Measurements from ENCODE around the gene SRBD1. TPM values are rescaled to one million over a fixed set of nuclear protein-coding genes. Genes with fewer than 3 reads are reported as not detected.

Gene SRBD1
- total and polyA plus RNA-seq, 8 donors = 13.4 to 20.0 (median 17.6) TPM

DNA sequence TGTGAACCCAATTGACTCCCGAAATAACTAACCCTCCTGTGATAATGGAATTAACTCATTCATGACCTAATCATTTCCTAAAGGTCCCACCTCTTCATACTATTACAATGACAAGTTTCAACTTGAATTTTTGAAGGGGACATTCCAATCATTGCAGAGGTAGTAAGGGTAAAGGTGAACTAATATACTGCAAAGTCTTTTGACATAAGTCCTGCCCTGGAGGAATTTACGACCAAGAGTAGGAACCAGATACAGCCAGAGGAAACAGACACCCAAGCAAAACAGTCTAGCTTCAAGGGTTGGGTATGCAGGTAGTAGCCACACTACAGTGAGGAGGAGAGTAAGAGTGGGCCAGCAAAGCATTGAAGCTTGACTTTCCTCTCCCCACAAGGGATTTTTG lies 1.2 kb upstream of the SRBD1 start:
- Histone ChIP-seq H3K4me3 (no peak overlapping the region), H3K9me3 (no peaks in the 10 kb centered on the region), H3K27me3 (no peaks in the 10 kb centered on the region), H3K36me3 (no peaks in the 10 kb centered on the region), H3K27ac (no peak overlapping the region), H3K4me1 (peaks cover 4 to 24% of the 10 kb centered on the region in 2 donors)
- ATAC-seq (no peak), DNase-seq (no peak)
- TF ChIP-seq, protein P1, sequence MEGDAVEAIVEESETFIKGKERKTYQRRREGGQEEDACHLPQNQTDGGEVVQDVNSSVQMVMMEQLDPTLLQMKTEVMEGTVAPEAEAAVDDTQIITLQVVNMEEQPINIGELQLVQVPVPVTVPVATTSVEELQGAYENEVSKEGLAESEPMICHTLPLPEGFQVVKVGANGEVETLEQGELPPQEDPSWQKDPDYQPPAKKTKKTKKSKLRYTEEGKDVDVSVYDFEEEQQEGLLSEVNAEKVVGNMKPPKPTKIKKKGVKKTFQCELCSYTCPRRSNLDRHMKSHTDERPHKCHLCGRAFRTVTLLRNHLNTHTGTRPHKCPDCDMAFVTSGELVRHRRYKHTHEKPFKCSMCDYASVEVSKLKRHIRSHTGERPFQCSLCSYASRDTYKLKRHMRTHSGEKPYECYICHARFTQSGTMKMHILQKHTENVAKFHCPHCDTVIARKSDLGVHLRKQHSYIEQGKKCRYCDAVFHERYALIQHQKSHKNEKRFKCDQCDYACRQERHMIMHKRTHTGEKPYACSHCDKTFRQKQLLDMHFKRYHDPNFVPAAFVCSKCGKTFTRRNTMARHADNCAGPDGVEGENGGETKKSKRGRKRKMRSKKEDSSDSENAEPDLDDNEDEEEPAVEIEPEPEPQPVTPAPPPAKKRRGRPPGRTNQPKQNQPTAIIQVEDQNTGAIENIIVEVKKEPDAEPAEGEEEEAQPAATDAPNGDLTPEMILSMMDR (IDR thresholded peaks at IDR 0.05) = no peak
- intact Hi-C loops (cut with DNase I) = no loop called here

DNA sequence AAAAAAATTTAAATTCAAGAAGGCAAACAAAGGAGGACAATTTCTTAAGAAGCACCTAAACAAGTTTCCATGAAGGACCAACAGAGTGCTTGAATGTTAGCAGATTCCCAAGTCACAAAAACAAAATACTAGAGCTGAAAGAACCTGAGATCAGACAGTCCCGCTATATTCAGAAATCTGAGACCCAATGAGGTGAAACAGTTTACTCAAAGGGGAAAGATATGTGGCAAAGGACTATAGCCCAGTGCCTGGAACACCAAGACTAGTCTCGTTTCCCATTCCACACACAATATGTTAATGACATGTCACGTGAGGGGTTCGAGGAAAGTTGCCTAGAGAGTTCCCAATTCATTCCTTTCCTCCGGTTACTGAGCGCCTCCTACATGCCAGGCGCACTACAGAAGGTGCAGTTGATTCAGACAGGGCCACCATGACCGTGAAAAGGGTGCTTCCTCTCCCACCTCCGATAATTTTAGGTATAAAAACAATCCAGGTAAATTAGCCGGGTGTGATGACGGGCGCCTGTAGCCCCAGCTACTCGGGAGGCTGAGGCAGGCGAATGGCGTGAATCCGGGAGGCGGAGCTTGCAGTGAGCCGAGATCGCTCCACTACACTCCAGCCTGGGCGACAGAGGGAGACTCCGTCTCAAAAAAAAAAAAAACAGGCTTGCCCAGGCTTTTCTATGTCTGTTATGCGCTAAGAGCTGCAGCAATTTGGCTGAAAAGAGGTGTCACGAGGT lies 617 bp downstream of the SRBD1 start:
- DNase-seq = peak; percentile 49 to 82 (median 62)
- H3K27me3 ChIP-seq = no peaks in the 10 kb centered on the region
- peak overlapping the region; percentile 80 to 92 for H3K4me3 ChIP-seq
- peak overlapping the region; percentile 91 to 93 for H3K27ac ChIP-seq
- no peaks in the 10 kb centered on the region for H3K36me3 ChIP-seq
- TF ChIP-seq, protein P1 (IDR thresholded peaks at IDR 0.05) = no peak
- intact Hi-C loops (cut with DNase I) = no loop called here
- no peaks in the 10 kb centered on the region for H3K9me3 ChIP-seq
- ATAC-seq = peak; percentile 77
- peaks cover 4 to 33% of the 10 kb centered on the region in 2 donors for H3K4me1 ChIP-seq

DNA sequence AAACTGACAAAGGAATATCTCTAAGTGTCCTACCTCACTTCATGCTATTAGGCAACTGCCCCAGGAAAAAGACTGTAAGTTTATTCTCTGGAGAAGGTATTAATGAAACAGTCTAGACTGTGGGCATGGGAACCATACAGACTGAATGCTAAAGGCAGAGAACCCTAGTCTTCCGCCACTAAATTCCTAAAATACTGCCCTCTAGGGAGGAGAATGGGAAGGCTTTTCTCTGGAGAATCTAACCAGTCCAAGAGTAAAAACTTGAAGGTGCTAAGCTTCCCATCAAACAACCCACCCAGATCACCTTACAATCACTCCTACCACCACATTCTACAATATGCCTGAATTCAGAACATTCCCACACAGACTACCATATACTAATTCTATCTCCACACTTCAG lies 3.4 kb downstream of the SRBD1 start:
- intact Hi-C loops (cut with DNase I) = no loop called here

DNA sequence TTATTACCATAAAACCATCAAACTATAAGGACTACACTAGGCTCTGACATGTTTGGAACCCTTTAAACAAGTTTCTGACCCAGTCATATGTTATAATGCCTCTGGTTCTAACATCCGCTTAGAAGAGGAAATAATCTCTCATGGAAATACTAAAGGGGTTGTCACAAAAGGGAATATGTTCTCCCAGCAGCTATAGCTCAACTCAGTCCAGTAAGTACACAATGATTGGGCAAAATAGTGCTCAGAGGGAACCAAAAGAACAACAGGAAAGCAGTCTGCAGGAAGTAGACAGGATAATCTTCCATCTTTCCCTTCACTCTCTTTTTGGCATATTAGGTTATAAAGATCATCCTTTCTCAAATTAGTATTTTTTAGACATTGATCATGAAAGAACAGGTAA lies 4.3 kb downstream of the SRBD1 start:
- no peak for DNase-seq
- H3K9me3 ChIP-seq = no peaks in the 10 kb centered on the region
- no peaks in the 10 kb centered on the region for H3K27me3 ChIP-seq
- no peak overlapping the region for H3K4me3 ChIP-seq
- intact Hi-C loops (cut with DNase I) = no loop called here
- H3K4me1 ChIP-seq = peaks cover 4 to 32% of the 10 kb centered on the region in 2 donors
- TF ChIP-seq, protein P1 (IDR thresholded peaks at IDR 0.05) = no peak
- no peak for ATAC-seq
- H3K36me3 ChIP-seq = peaks cover 0 to 14% of the 10 kb centered on the region in 2 donors
- H3K27ac ChIP-seq = peak overlapping the region in 1 of 2 donors; percentile 67

More for the DNA sequence above, 3.4 kb downstream of the SRBD1 start:
- Histone ChIP-seq H3K4me3 (no peak overlapping the region), H3K36me3 (peaks cover 0 to 14% of the 10 kb centered on the region in 2 donors), H3K9me3 (no peaks in the 10 kb centered on the region), H3K27me3 (no peaks in the 10 kb centered on the region), H3K4me1 (peaks cover 4 to 33% of the 10 kb centered on the region in 2 donors), H3K27ac (no peak overlapping the region)
- no peak for DNase-seq
- no peak for ATAC-seq
- TF ChIP-seq, protein P1 (IDR thresholded peaks at IDR 0.05) = peak in 1 of 2 donors; percentile 22

DNA sequence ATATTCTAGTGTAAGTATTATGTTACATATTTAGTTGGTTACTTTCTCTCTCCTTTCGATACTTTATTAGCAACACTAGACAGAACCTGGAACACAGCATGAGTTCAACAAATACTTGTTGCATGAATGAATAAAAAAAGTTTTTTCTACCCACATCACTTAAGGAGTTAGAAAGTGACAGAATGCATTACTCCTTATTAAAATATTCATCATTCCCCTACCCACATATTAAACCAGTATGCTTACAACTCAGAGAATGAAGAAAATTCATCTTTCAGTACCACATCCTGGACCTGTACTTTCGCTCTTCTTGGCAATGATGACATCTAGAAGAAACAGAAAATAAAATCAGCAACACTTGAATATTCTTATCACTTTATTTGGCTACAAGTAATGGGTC lies 6.0 kb downstream of the SRBD1 start:
- no peak for DNase-seq
- Histone ChIP-seq H3K4me1 (peaks cover 4 to 25% of the 10 kb centered on the region in 2 donors), H3K27me3 (no peaks in the 10 kb centered on the region), H3K27ac (no peak overlapping the region), H3K4me3 (no peak overlapping the region), H3K36me3 (peaks cover 0 to 29% of the 10 kb centered on the region in 2 donors), H3K9me3 (no peaks in the 10 kb centered on the region)
- intact Hi-C loops (cut with DNase I) = no loop called here
- TF ChIP-seq, protein P1 (IDR thresholded peaks at IDR 0.05) = no peak
- no peak for ATAC-seq

Measured in left lung (tissue), 10 donors.